Omental fat pad (tissue), 4 donors: ENCODE measurements around the gene PDZRN4. TPM values are rescaled to one million over a fixed set of nuclear protein-coding genes. Genes with fewer than 3 reads are reported as not detected.

Source experiments
- ATAC-seq: fragments of 150-250 bp; one replicate; pipeline ENCODE4 v1.9.1; 2016; ENCODE audit warnings: mild to moderate bottlenecking, moderate library complexity; ENCODE audit not compliant: low FRiP score
- DNase-seq: peaks from one replicate; pipeline ENCODE4 v3.0.0-alpha.2; 2019; ENCODE audit warnings: low spot score
- total RNA-seq, 4 donors: library from RNA; depleted of rRNA; stranded (reverse); fragments of >200 nt; gene quantifications; one replicate each; pipeline ENCODE4 v1.1.0, GENCODE V29; 2016
- TF ChIP-seq, protein P1 (sequence below), 3 donors: fragments of 450-650 bp; IDR thresholded peaks; one replicate each; pipeline ENCODE4 v1.5.1; 2016 to 2017; ENCODE audit warnings: antibody characterized with exemption in 3 of 3, mild to moderate bottlenecking in 3 of 3, moderate library complexity in 2 of 3

The PDZRN4 gene
- total RNA-seq, 4 donors from 2014 or later: 1.0 to 9.7 (median 4.3) TPM

- ATAC-seq: no peak
- DNase-seq: no peak
- TF ChIP-seq, protein P1, sequence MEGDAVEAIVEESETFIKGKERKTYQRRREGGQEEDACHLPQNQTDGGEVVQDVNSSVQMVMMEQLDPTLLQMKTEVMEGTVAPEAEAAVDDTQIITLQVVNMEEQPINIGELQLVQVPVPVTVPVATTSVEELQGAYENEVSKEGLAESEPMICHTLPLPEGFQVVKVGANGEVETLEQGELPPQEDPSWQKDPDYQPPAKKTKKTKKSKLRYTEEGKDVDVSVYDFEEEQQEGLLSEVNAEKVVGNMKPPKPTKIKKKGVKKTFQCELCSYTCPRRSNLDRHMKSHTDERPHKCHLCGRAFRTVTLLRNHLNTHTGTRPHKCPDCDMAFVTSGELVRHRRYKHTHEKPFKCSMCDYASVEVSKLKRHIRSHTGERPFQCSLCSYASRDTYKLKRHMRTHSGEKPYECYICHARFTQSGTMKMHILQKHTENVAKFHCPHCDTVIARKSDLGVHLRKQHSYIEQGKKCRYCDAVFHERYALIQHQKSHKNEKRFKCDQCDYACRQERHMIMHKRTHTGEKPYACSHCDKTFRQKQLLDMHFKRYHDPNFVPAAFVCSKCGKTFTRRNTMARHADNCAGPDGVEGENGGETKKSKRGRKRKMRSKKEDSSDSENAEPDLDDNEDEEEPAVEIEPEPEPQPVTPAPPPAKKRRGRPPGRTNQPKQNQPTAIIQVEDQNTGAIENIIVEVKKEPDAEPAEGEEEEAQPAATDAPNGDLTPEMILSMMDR (IDR thresholded peaks at IDR 0.05): no peak
These were observed 399.5 kb downstream of the PDZRN4 start for GRCh38 chr12:41587574-41587973.

- DNase-seq: no peak
- TF ChIP-seq, protein P1 (IDR thresholded peaks at IDR 0.05): no peak
- ATAC-seq: no peak
These were observed 401.8 kb downstream of the PDZRN4 start for GRCh38 chr12:41589878-41590277.

GRCh38 chr12:41596190-41596589, 408.1 kb downstream of the PDZRN4 start:
- DNase-seq (no peak), ATAC-seq (no peak)
- TF ChIP-seq, protein P1 (IDR thresholded peaks at IDR 0.05): no peak

- TF ChIP-seq, protein P1 (IDR thresholded peaks at IDR 0.05): no peak
- ATAC-seq (no peak), DNase-seq (no peak)
These were observed 416.7 kb downstream of the PDZRN4 start for GRCh38 chr12:41604830-41605229.

GRCh38 chr12:41605545-41606305, 417.6 kb downstream of the PDZRN4 start:
- no peak for DNase-seq
- ATAC-seq: no peak
- TF ChIP-seq, protein P1 (IDR thresholded peaks at IDR 0.05): no peak

- no peak for DNase-seq
- ATAC-seq: no peak
- TF ChIP-seq, protein P1 (IDR thresholded peaks at IDR 0.05): no peak
These were observed 418.6 kb downstream of the PDZRN4 start for GRCh38 chr12:41606468-41607445.
